Cardiac fibroblast (primary cell): ENCODE results near the gene BMS1.
"Not testable (repeated sequence)": the region's sequence is repeated elsewhere in the genome, so short reads cannot be mapped to it uniquely, and the experiment has no call there.

Source experiments
- DNase-seq, 2 donors: peaks; one replicate each; pipeline versions ENCODE4 v3.0.0 to v3.0.0-alpha.2; 2010; ENCODE audit warnings: low read depth in 2 of 2
- H3K4me3 ChIP-seq, 2 donors: replicated peaks in 1 of 2; 1 replicate in 1 of 2; 2 replicates in 1 of 2; pipeline ENCODE4 v1.5.1; 2011; ENCODE audit warnings: low read depth in 2 of 2, low read length in 2 of 2, mild to moderate bottlenecking in 2 of 2, moderate library complexity in 1 of 2
- CTCF ChIP-seq: IDR thresholded peaks from one replicate; pipeline ENCODE4 v1.5.1; 2011; ENCODE audit warnings: low read depth, mild to moderate bottlenecking, low read length, inconsistent platforms

BMS1 gene

GRCh38 chr10:42850931-42851330 is 68.3 kb downstream of the BMS1 start:
- no peak for TF ChIP-seq CTCF

GRCh38 chr10:42859256-42859655 is 76.7 kb downstream of the BMS1 start:
- H3K4me3 ChIP-seq, result no peak overlapping the region

More at GRCh38 chr10:42850931-42851330, 68.3 kb downstream of the BMS1 start:
- DNase-seq, result peak in 1 of 2 donors; percentile 39
- no peak overlapping the region for H3K4me3 ChIP-seq

DNA sequence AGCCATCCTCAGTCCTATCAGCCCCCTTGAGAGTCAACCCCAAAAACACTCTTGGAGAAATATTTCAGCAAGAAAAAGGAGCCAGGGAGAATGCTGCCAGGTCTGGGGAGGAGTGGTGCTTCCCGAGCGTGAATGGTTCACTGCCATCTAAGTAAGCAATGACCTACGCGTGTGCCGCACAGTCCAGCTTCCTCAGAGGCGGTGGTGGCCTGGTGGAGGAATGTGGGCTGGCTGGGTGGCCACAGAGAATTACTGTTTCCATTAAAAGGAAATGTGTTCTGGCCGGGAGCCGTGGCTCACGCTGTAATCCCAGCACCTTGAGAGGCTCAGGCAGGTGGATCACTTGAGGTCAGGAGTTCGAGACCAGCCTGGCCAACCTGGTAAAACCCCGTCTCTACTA is 77.4 kb downstream of the BMS1 start:
- not testable (repeated sequence) for DNase-seq, H3K4me3 ChIP-seq

More at GRCh38 chr10:42859256-42859655, 76.7 kb downstream of the BMS1 start:
- no peak for DNase-seq
- no peak for TF ChIP-seq CTCF

- DNase-seq, H3K4me3 ChIP-seq: not testable (repeated sequence)
These were observed 80.2 kb downstream of the BMS1 start for GRCh38 chr10:42862801-42863200.

GRCh38 chr10:42864575-42864974 is 82.0 kb downstream of the BMS1 start:
- TF ChIP-seq CTCF, result peak; percentile 39
- no peak overlapping the region for H3K4me3 ChIP-seq
- DNase-seq, result peak; percentile 9 to 17

- H3K4me3 ChIP-seq, result no peak overlapping the region
- no peak for DNase-seq
- TF ChIP-seq CTCF, result no peak
These were observed 83.1 kb downstream of the BMS1 start for GRCh38 chr10:42865716-42866114.

- peak; percentile 62 for TF ChIP-seq CTCF
- peak overlapping the region; percentile 17 to 36 for H3K4me3 ChIP-seq
- DNase-seq, result peak; percentile 75 to 80
These were observed 83.8 kb downstream of the BMS1 start for GRCh38 chr10:42866115-42866995.

DNA sequence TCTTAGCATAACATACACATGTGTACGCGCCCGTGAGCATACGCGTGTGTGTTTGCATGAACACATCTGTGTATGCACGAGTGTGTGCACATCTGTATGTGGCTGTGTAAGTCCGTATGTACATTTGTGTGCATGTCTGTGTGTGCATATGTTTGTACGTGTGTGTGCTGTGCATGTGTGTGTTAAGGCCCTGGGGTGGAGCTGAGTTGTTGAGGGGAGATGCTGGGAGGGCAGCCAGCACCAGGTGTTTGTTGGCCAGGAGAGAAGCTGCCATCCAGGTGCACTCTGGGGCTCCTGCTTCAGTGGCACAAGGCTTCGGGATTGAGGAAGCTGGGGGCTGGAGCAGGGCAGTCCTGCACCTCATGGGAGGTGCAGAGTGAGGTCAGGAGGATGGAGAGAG is 85.0 kb downstream of the BMS1 start:
- no peak for TF ChIP-seq CTCF
- no peak overlapping the region for H3K4me3 ChIP-seq
- DNase-seq, result no peak
